ENCODE results near the gene BTG2. TPM values are rescaled to one million over a fixed set of nuclear protein-coding genes. Genes with fewer than 3 reads are reported as not detected.

BTG2 gene
- total and polyA plus RNA-seq, 4 donors: 36.2 to 302 (median 84.2) TPM

- Histone ChIP-seq H3K27me3 (ENCODE audit: control insufficient read depth in 1 of 2, insufficient read depth in 2 of 2, low read length in 1 of 2) (no peaks in the 10 kb centered on the region), H3K4me3 (ENCODE audit: low read length in 2 of 2) (no peak overlapping the region), H3K4me1 (ENCODE audit: control insufficient read depth in 1 of 2, insufficient read depth in 2 of 2, low read length in 2 of 2) (peaks cover 0 to 4% of the 10 kb centered on the region in 2 donors), H3K27ac (ENCODE audit: low read depth in 1 of 2, low read length in 2 of 2) (peak overlapping the region in 1 of 2 donors; percentile 38), H3K36me3 (ENCODE audit: control insufficient read depth in 1 of 2, insufficient read depth in 2 of 2, low read length in 1 of 2) (no peaks in the 10 kb centered on the region), H3K9me3 (ENCODE audit: control insufficient read depth, low read length) (no peaks in the 10 kb centered on the region)
- no peak for DNase-seq
- intact Hi-C loops (cut with DNase I): no loop called here
- WGBS, 2 donors: 42 to 44% methylated on average over 5 of the region's 5 CpGs
- ATAC-seq (ENCODE audit: low FRiP score): no peak
Observed at GRCh38 chr1:203268901-203269653, 36.2 kb upstream of the BTG2 start.

GRCh38 chr1:203269654-203270020 lies 35.7 kb upstream of the BTG2 start:
- Histone ChIP-seq H3K36me3 (ENCODE audit: control insufficient read depth in 1 of 2, insufficient read depth in 2 of 2, low read length in 1 of 2) (no peaks in the 10 kb centered on the region), H3K4me1 (ENCODE audit: control insufficient read depth in 1 of 2, insufficient read depth in 2 of 2, low read length in 2 of 2) (peaks cover 0 to 4% of the 10 kb centered on the region in 2 donors), H3K4me3 (ENCODE audit: low read length in 2 of 2) (no peak overlapping the region), H3K27me3 (ENCODE audit: control insufficient read depth in 1 of 2, insufficient read depth in 2 of 2, low read length in 1 of 2) (no peaks in the 10 kb centered on the region), H3K9me3 (ENCODE audit: control insufficient read depth, low read length) (no peaks in the 10 kb centered on the region), H3K27ac (ENCODE audit: low read depth in 1 of 2, low read length in 2 of 2) (no peak overlapping the region)
- intact Hi-C loops (cut with DNase I): loop anchor here (5.0 kb wide), 2 partner anchors 38 to 218 kb away; partner anchors contain the start of gene BTG2 (in 1 of the 2)
- DNase-seq (no peak), ATAC-seq (ENCODE audit: low FRiP score) (no peak)
- WGBS, 2 donors: 71 to 74% methylated on average over 5 of the region's 5 CpGs

DNA sequence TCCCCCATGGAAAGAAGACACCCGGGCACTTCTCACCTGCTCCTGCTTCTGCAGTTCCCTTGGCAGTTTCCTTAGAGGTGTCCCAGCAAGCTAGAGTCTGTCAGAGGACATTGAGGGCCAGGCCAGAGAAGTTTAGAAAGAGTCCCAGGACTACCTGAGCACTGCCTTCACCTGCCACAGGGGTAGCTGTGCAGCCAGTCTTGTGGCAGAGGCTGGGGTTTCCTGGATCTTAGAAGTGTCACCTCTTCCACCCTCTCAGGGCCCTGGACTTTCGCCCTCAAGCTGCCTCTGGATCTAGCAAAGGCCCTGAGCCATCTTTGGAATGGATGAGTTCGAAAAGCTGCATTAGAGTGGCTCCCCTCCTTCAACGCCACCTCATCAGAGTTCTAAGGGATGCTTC lies 34.9 kb upstream of the BTG2 start:
- 84 to 85% methylated on average over 4 of the region's 4 CpGs for WGBS, 2 donors
- Histone ChIP-seq H3K4me1 (ENCODE audit: control insufficient read depth in 1 of 2, insufficient read depth in 2 of 2, low read length in 2 of 2) (peaks cover 0 to 4% of the 10 kb centered on the region in 2 donors), H3K27me3 (ENCODE audit: control insufficient read depth in 1 of 2, insufficient read depth in 2 of 2, low read length in 1 of 2) (no peaks in the 10 kb centered on the region), H3K27ac (ENCODE audit: low read depth in 1 of 2, low read length in 2 of 2) (no peak overlapping the region), H3K9me3 (ENCODE audit: control insufficient read depth, low read length) (no peaks in the 10 kb centered on the region), H3K4me3 (ENCODE audit: low read length in 2 of 2) (no peak overlapping the region), H3K36me3 (ENCODE audit: control insufficient read depth in 1 of 2, insufficient read depth in 2 of 2, low read length in 1 of 2) (no peaks in the 10 kb centered on the region)
- ATAC-seq (ENCODE audit: low FRiP score): no peak
- intact Hi-C loops (cut with DNase I): loop anchor here (5.0 kb wide), 2 partner anchors 37 to 217 kb away; partner anchors contain the start of gene BTG2 (in 1 of the 2)
- no peak for DNase-seq

GRCh38 chr1:203271018-203271743 lies 34.1 kb upstream of the BTG2 start:
- no peak overlapping the region for H3K27ac ChIP-seq (ENCODE audit: low read depth in 1 of 2, low read length in 2 of 2)
- no peaks in the 10 kb centered on the region for H3K36me3 ChIP-seq (ENCODE audit: control insufficient read depth in 1 of 2, insufficient read depth in 2 of 2, low read length in 1 of 2)
- peaks cover 0 to 4% of the 10 kb centered on the region in 2 donors for H3K4me1 ChIP-seq (ENCODE audit: control insufficient read depth in 1 of 2, insufficient read depth in 2 of 2, low read length in 2 of 2)
- DNase-seq: peak in 1 of 2 donors; percentile 83
- H3K4me3 ChIP-seq (ENCODE audit: low read length in 2 of 2): no peak overlapping the region
- intact Hi-C loops (cut with DNase I): loop anchor here (1.0 to 5.0 kb wide), 3 partner anchors 36 to 216 kb away; partner anchors contain the start of gene BTG2 (in 1 of the 2)
- no peak for ATAC-seq (ENCODE audit: low FRiP score)
- WGBS, 2 donors: 36 to 37% methylated on average over 8 of the region's 8 CpGs
- no peaks in the 10 kb centered on the region for H3K27me3 ChIP-seq (ENCODE audit: control insufficient read depth in 1 of 2, insufficient read depth in 2 of 2, low read length in 1 of 2)
- H3K9me3 ChIP-seq (ENCODE audit: control insufficient read depth, low read length): no peaks in the 10 kb centered on the region

- no peaks in the 10 kb centered on the region for H3K9me3 ChIP-seq (ENCODE audit: control insufficient read depth, low read length)
- H3K4me1 ChIP-seq (ENCODE audit: control insufficient read depth in 1 of 2, insufficient read depth in 2 of 2, low read length in 2 of 2): peaks cover 0 to 4% of the 10 kb centered on the region in 2 donors
- H3K27ac ChIP-seq (ENCODE audit: low read depth in 1 of 2, low read length in 2 of 2): no peak overlapping the region
- H3K4me3 ChIP-seq (ENCODE audit: low read length in 2 of 2): no peak overlapping the region
- ATAC-seq (ENCODE audit: low FRiP score) (no peak), DNase-seq (no peak)
- no peaks in the 10 kb centered on the region for H3K27me3 ChIP-seq (ENCODE audit: control insufficient read depth in 1 of 2, insufficient read depth in 2 of 2, low read length in 1 of 2)
- WGBS, 2 donors: 72% methylated on average over 6 of the region's 6 CpGs
- intact Hi-C loops (cut with DNase I): loop anchor here (1.0 to 5.0 kb wide), 6 partner anchors 35 to 215 kb away; partner anchors contain the start of gene BTG2 (in 1 of the 2)
- H3K36me3 ChIP-seq (ENCODE audit: control insufficient read depth in 1 of 2, insufficient read depth in 2 of 2, low read length in 1 of 2): no peaks in the 10 kb centered on the region
Observed at GRCh38 chr1:203271962-203272632, 33.2 kb upstream of the BTG2 start.

DNA sequence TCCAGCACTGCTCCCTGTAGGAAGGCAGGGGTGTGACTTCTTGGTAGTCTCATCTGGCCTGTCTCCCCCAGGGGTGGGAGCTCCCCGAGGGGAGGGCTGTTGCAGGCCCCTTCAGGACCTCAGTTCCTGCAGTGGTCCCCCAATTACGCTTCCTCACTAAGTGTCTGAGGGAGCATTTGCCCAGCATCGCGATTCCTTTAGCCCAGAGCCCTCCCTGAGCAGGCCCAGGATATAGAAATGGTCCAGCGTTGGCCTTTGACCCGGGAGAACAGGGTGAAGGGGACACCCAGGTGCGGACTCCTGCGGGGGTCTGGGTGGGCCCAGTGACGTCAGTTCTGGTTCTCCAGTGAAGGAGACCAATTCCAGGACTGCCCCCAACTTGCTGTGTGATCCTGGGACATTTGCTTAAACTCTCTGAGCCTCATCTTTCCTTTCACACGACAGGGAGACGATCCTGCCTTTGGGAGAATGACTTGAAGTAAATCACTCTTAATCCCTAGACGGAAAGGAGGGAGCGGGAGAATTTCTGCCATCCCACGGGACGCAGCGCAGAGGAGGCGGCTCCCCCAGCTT lies 32.6 kb upstream of the BTG2 start:
- Histone ChIP-seq H3K36me3 (ENCODE audit: control insufficient read depth in 1 of 2, insufficient read depth in 2 of 2, low read length in 1 of 2) (no peaks in the 10 kb centered on the region), H3K27me3 (ENCODE audit: control insufficient read depth in 1 of 2, insufficient read depth in 2 of 2, low read length in 1 of 2) (no peaks in the 10 kb centered on the region), H3K9me3 (ENCODE audit: control insufficient read depth, low read length) (no peaks in the 10 kb centered on the region), H3K4me3 (ENCODE audit: low read length in 2 of 2) (no peak overlapping the region), H3K4me1 (ENCODE audit: control insufficient read depth in 1 of 2, insufficient read depth in 2 of 2, low read length in 2 of 2) (peaks cover 0 to 4% of the 10 kb centered on the region in 2 donors), H3K27ac (ENCODE audit: low read depth in 1 of 2, low read length in 2 of 2) (no peak overlapping the region)
- WGBS, 2 donors: 25 to 28% methylated on average over 17 of the region's 17 CpGs
- no peak for DNase-seq
- intact Hi-C loops (cut with DNase I): loop anchor here (2.0 to 5.0 kb wide), 5 partner anchors 35 to 215 kb away; partner anchors contain the start of gene BTG2 (in 1 of the 2)
- ATAC-seq (ENCODE audit: low FRiP score): no peak

DNA sequence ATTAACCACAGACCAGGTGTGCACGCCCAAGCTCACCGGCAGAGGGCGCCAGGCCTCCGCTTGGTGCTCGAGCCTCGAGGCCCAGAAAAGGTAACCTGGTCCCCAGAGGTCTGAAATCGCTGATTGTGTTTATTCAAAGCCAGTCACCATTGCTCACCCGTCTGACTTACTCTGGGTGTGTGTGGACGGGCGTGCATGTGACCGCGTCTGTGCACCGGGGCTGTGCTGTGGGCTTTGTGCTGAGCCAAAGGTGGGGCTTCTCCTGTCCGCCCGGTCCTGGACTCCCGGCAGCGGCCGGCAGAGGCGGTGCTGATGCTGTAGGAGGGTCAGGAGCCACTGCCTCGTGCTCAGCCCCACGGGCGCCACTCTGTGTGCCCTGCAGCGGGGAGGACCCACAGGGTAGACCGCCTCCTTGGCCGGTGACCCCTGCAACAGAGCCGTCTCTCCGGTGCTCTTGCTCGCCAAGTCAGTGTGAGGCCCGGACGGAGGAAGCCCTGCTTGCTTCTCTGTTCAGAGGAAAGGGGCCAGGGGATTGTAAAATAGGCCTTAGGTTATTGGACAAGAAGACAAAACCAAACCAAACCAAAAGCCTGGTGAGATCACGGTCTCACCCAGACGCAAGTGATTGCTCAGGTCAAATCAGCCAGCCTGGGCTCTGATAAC lies 32.0 kb upstream of the BTG2 start:
- peak; percentile 86 for ATAC-seq (ENCODE audit: low FRiP score)
- Histone ChIP-seq H3K27ac (ENCODE audit: low read depth in 1 of 2, low read length in 2 of 2) (peak overlapping the region; percentile 55 to 71), H3K4me1 (ENCODE audit: control insufficient read depth in 1 of 2, insufficient read depth in 2 of 2, low read length in 2 of 2) (peaks cover 0 to 4% of the 10 kb centered on the region in 2 donors), H3K4me3 (ENCODE audit: low read length in 2 of 2) (no peak overlapping the region), H3K27me3 (ENCODE audit: control insufficient read depth in 1 of 2, insufficient read depth in 2 of 2, low read length in 1 of 2) (no peaks in the 10 kb centered on the region), H3K9me3 (ENCODE audit: control insufficient read depth, low read length) (no peaks in the 10 kb centered on the region), H3K36me3 (ENCODE audit: control insufficient read depth in 1 of 2, insufficient read depth in 2 of 2, low read length in 1 of 2) (no peaks in the 10 kb centered on the region)
- DNase-seq: peak; percentile 91 to 96
- WGBS, 2 donors: 10 to 15% methylated on average over 32 of the region's 32 CpGs
- intact Hi-C loops (cut with DNase I): loop anchor here (2.0 to 5.0 kb wide), 5 partner anchors 34 to 214 kb away; partner anchors contain the start of gene BTG2 (in 1 of the 2)
